ENCODE results near the gene NID1. TPM values are rescaled to one million over a fixed set of nuclear protein-coding genes. Genes with fewer than 3 reads are reported as not detected.

Gene NID1, protein sequence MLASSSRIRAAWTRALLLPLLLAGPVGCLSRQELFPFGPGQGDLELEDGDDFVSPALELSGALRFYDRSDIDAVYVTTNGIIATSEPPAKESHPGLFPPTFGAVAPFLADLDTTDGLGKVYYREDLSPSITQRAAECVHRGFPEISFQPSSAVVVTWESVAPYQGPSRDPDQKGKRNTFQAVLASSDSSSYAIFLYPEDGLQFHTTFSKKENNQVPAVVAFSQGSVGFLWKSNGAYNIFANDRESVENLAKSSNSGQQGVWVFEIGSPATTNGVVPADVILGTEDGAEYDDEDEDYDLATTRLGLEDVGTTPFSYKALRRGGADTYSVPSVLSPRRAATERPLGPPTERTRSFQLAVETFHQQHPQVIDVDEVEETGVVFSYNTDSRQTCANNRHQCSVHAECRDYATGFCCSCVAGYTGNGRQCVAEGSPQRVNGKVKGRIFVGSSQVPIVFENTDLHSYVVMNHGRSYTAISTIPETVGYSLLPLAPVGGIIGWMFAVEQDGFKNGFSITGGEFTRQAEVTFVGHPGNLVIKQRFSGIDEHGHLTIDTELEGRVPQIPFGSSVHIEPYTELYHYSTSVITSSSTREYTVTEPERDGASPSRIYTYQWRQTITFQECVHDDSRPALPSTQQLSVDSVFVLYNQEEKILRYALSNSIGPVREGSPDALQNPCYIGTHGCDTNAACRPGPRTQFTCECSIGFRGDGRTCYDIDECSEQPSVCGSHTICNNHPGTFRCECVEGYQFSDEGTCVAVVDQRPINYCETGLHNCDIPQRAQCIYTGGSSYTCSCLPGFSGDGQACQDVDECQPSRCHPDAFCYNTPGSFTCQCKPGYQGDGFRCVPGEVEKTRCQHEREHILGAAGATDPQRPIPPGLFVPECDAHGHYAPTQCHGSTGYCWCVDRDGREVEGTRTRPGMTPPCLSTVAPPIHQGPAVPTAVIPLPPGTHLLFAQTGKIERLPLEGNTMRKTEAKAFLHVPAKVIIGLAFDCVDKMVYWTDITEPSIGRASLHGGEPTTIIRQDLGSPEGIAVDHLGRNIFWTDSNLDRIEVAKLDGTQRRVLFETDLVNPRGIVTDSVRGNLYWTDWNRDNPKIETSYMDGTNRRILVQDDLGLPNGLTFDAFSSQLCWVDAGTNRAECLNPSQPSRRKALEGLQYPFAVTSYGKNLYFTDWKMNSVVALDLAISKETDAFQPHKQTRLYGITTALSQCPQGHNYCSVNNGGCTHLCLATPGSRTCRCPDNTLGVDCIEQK
- total RNA-seq (2022; extraction: Qiagen RNA extraction): 5.3 to 9.8 TPM (median 7.4 TPM) in 5 replicates

DNA sequence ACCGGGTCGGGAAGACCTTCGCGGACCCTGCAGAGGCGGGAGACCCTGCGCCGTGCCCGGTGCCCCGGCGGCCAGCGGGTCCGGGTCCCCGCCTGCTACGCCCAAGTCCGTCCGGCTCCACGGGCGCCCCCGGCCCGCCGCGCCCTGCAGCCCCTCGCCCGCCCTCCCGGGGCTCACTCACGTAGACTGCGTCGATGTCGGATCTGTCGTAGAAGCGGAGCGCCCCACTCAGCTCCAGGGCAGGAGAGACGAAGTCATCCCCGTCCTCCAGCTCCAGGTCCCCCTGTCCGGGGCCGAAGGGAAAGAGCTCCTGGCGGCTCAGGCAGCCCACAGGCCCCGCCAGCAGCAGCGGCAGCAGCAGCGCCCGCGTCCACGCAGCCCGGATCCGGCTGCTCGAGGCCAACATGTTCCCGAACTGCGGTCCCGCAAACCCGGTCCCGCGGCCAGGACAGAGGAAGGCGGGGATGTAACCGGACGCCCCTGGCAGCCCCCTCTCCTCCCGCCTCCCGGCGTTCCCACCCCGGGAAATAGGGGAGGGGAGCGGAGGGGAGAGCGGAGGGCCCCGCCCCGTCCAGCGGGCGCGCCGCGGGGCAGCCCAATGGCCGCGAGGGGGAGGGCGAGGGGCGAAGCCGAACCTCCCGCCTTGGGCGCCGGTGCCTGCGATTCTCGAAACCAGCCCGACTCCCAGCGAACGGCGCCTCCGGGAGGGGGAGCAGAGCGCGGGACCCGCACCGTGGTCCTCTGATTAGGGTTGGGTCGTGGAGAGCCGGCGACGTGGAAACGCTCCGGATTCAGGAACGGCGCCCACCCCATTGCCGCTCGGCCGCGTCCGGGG is at the start of gene NID1:
NID1 (minus strand) TSS at position 417 of the 835 bp plus-strand sequence; CDS start at position 406, 11 bp downstream.

Other genes with a start within 250 kb of the NID1 start
- 3.9 to 4.4 TPM (median 4.1 TPM) in 5 replicates for gene LYST, start 198.2 kb downstream of the NID1 start, total RNA-seq (2022; extraction: Qiagen RNA extraction)
- gene GPR137B, start 77.4 kb upstream of the NID1 start, total RNA-seq (2022; extraction: Qiagen RNA extraction): 15.4 to 16.9 TPM (median 16.6 TPM) in 5 replicates
- 2.1 to 3.1 TPM (median 2.6 TPM) in 5 replicates for gene ERO1B, start 216.9 kb upstream of the NID1 start, total RNA-seq (2022; extraction: Qiagen RNA extraction)